ENCODE measurements around the gene KIRREL3.
A peak's percentile ranks its signal among the peaks of the same experiment; 100 is the strongest.

Gene KIRREL3

GRCh38 chr11:126405906-126406305 is 594.7 kb downstream of the KIRREL3 start:
- Histone ChIP-seq H3K4me3 (ENCODE audit: low read depth in 1 of 2, low read length in 1 of 2) (no peak overlapping the region), H3K36me3 (peaks cover 58% of the 10 kb centered on the region), H3K9me3 (no peaks in the 10 kb centered on the region), H3K27me3 (no peaks in the 10 kb centered on the region), H3K27ac (no peak overlapping the region), H3K4me1 (ENCODE audit: control insufficient read depth in 1 of 2, insufficient read depth in 1 of 2, low read depth in 1 of 2, low read length in 1 of 2) (peaks cover 7 to 10% of the 10 kb centered on the region in 2 experiments)
- TF ChIP-seq CTCF (IDR thresholded peaks at IDR 0.05) = no peak

- Histone ChIP-seq H3K27ac (peak overlapping the region; percentile 4), H3K4me3 (ENCODE audit: low read depth in 1 of 2, low read length in 1 of 2) (no peak overlapping the region), H3K36me3 (peaks cover 53% of the 10 kb centered on the region)
Observed at GRCh38 chr11:126405374-126405773, 595.2 kb downstream of the KIRREL3 start.

GRCh38 chr11:126404367-126404766 is 596.2 kb downstream of the KIRREL3 start:
- H3K4me1 ChIP-seq (ENCODE audit: control insufficient read depth in 1 of 2, insufficient read depth in 1 of 2, low read depth in 1 of 2, low read length in 1 of 2) = peaks cover 7 to 10% of the 10 kb centered on the region in 2 experiments
- no peaks in the 10 kb centered on the region for H3K9me3 ChIP-seq
- H3K36me3 ChIP-seq = peaks cover 43% of the 10 kb centered on the region
- H3K27ac ChIP-seq = no peak overlapping the region
- no peaks in the 10 kb centered on the region for H3K27me3 ChIP-seq
- TF ChIP-seq CTCF (IDR thresholded peaks at IDR 0.05) = no peak
- no peak overlapping the region for H3K4me3 ChIP-seq (ENCODE audit: low read depth in 1 of 2, low read length in 1 of 2)

More at GRCh38 chr11:126405374-126405773, 595.2 kb downstream of the KIRREL3 start:
- H3K4me1 ChIP-seq (ENCODE audit: control insufficient read depth in 1 of 2, insufficient read depth in 1 of 2, low read depth in 1 of 2, low read length in 1 of 2) = peaks cover 7 to 10% of the 10 kb centered on the region in 2 experiments
- H3K27me3 ChIP-seq = no peaks in the 10 kb centered on the region
- no peak for TF ChIP-seq CTCF (IDR thresholded peaks at IDR 0.05)
- H3K9me3 ChIP-seq = no peaks in the 10 kb centered on the region

GRCh38 chr11:126403658-126404057 is 596.9 kb downstream of the KIRREL3 start:
- Histone ChIP-seq H3K27ac (no peak overlapping the region), H3K4me3 (ENCODE audit: low read depth in 1 of 2, low read length in 1 of 2) (no peak overlapping the region), H3K36me3 (peaks cover 35% of the 10 kb centered on the region), H3K9me3 (no peaks in the 10 kb centered on the region), H3K4me1 (ENCODE audit: control insufficient read depth in 1 of 2, insufficient read depth in 1 of 2, low read depth in 1 of 2, low read length in 1 of 2) (peaks cover 7 to 10% of the 10 kb centered on the region in 2 experiments), H3K27me3 (no peaks in the 10 kb centered on the region)
- no peak for TF ChIP-seq CTCF (IDR thresholded peaks at IDR 0.05)

- no peak overlapping the region for H3K4me3 ChIP-seq (ENCODE audit: low read depth in 1 of 2, low read length in 1 of 2)
- no peaks in the 10 kb centered on the region for H3K9me3 ChIP-seq
- H3K27me3 ChIP-seq = no peaks in the 10 kb centered on the region
- peaks cover 7 to 10% of the 10 kb centered on the region in 2 experiments for H3K4me1 ChIP-seq (ENCODE audit: control insufficient read depth in 1 of 2, insufficient read depth in 1 of 2, low read depth in 1 of 2, low read length in 1 of 2)
- TF ChIP-seq CTCF (IDR thresholded peaks at IDR 0.05) = no peak
- H3K36me3 ChIP-seq = peaks cover 30% of the 10 kb centered on the region
- no peak overlapping the region for H3K27ac ChIP-seq
Observed at GRCh38 chr11:126403022-126403581, 597.5 kb downstream of the KIRREL3 start.

Data from neutrophil (primary cell).